Placental epithelial cell (primary cell): ENCODE data around the gene AKAP5. TPM values are rescaled to one million over a fixed set of nuclear protein-coding genes. Genes with fewer than 3 reads are reported as not detected.

Source experiments
- total RNA-seq: library from RNA; depleted of rRNA; stranded (reverse); fragments of >200 nt; gene quantifications from 2 replicates; pipeline ENCODE4 v1.2.3, GENCODE V29; 2012

The AKAP5 gene
- under 0.01 and 0.33 TPM in 2 replicates for total RNA-seq

GRCh38 chr14:64465191-64465822 lies at the start of gene AKAP5:
Gene AKAP5, plus strand, starts transcription at chr14:64465499. Its CDS starts 2,896 bp downstream, at chr14:64468395.

GRCh38 chr14:64503434-64504309 lies 38.4 kb downstream of the AKAP5 start, which contains the start of gene ZBTB25:
Gene ZBTB25, minus strand, starts transcription at chr14:64503838. Its CDS starts 13,305 bp downstream, at chr14:64490533.

GRCh38 chr14:64504310-64504896 lies 39.1 kb downstream of the AKAP5 start, which contains the start of gene ZBTB1:
Gene ZBTB1, plus strand, starts transcription at chr14:64504770. Its CDS starts 16,735 bp downstream, at chr14:64521505.

Other genes with a start within 250 kb of the AKAP5 start
- gene ESR2, start 171.1 kb upstream of the AKAP5 start, total RNA-seq = not detected in 2 replicates
- gene MTHFD1, start 77.1 kb upstream of the AKAP5 start, total RNA-seq = 22.0 and 22.1 TPM in 2 replicates
- 4.7 and 5.0 TPM in 2 replicates for gene ZBTB25, start 38.3 kb downstream of the AKAP5 start, total RNA-seq
- gene ZBTB1, start 39.3 kb downstream of the AKAP5 start, total RNA-seq = 51.4 and 63.0 TPM in 2 replicates
- 10.2 and 16.1 TPM in 2 replicates for gene HSPA2, start 75.2 kb downstream of the AKAP5 start, total RNA-seq
- gene PPP1R36, start 84.5 kb downstream of the AKAP5 start, total RNA-seq = 0.39 and 0.43 TPM in 2 replicates
- 33.4 and 92.0 TPM in 2 replicates for gene PLEKHG3, start 238.9 kb downstream of the AKAP5 start, total RNA-seq